ENCODE results near the gene ANO9. TPM values are rescaled to one million over a fixed set of nuclear protein-coding genes. Genes with fewer than 3 reads are reported as not detected.
"Not testable (repeated sequence)": the region's sequence is repeated elsewhere in the genome, so short reads cannot be mapped to it uniquely, and the experiment has no call there.

The ANO9 gene
- total RNA-seq, 2 donors from 2014 or later = 141 to 180 TPM

GRCh38 chr11:441043-441417 lies 781 bp downstream of the ANO9 start:
- no peak for DNase-seq
- ATAC-seq = peak; percentile 26
- intact Hi-C loops (cut with DNase I, micrococcal nuclease) = no loop called here

- peak; percentile 25 for ATAC-seq
- peak in 1 of 2 donors; percentile 65 for DNase-seq
- intact Hi-C loops (cut with DNase I, micrococcal nuclease) = no loop called here
Observed at GRCh38 chr11:440065-441042, 1.5 kb downstream of the ANO9 start.

GRCh38 chr11:439315-440064 lies 2.3 kb downstream of the ANO9 start:
- DNase-seq (no peak), ATAC-seq (no peak)
- intact Hi-C loops (cut with DNase I, micrococcal nuclease) = no loop called here

DNA sequence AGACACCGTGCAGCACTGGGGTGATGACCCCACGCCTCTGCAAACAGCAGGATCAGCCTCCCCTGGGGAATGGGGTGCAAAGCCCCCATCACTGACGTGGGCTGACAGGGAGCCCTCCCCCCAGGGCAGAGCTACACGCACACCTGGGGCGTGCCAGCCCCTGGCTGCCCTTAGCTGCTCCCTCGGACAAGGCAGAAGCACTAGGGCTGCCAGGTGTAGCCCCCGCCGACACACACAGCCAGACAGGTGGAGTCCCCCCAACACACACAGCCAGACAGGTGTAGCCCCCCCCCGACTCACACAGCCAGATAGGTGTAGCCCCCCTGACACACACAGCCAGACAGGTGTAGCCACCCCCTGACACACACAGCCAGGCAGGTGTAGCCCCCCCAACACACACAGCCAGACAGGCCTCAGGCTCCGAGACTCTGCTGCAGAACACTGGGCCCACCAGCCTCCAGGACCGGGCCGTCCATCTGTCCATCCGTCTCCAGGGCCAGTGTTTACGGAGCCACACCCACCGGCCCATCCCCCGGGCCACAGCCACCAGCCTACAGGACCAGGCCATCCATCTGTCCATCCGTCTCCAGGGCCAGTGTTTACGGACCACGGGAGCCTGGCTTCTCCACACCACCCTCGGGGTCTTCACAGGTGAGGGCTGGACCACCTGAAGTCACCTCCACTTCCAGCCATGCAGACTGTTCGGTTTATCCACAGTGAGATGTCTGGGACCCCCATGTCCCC lies 3.5 kb downstream of the ANO9 start:
- no peak for ATAC-seq
- DNase-seq = no peak
- intact Hi-C loops (cut with DNase I, micrococcal nuclease) = no loop called here

DNA sequence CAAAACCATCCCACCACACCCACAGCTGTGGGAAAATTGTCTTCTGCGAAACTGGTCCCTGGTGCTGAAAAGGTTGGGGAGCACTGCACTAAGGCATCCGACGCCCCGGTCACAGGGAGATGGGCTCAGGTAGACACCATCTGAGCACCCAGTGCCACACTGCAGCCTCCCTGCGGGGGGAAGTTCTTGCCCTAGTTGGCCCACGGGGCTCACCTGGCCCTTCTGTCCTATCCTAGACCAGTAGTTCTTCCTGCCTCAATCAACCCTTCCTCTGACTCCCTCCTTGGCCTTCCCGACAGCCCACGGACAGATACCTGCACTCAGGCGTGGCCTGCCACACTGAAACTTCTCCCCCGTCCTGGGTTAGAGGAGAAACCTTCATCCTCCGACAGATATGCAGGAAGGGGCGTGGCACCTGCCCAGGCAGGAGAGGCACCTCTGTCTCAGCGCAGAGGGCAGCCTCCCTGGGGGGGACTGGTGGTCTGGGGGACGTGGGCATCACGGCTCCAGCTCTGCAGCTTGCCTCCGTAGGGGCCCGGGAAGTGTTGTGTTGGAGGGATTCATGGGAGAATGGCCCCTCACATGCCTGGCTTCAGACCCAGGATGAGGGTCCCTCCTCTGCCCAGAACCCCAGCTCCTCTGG lies 4.5 kb downstream of the ANO9 start:
- intact Hi-C loops (cut with DNase I, micrococcal nuclease) = no loop called here
- DNase-seq (no peak), ATAC-seq (no peak)

DNA sequence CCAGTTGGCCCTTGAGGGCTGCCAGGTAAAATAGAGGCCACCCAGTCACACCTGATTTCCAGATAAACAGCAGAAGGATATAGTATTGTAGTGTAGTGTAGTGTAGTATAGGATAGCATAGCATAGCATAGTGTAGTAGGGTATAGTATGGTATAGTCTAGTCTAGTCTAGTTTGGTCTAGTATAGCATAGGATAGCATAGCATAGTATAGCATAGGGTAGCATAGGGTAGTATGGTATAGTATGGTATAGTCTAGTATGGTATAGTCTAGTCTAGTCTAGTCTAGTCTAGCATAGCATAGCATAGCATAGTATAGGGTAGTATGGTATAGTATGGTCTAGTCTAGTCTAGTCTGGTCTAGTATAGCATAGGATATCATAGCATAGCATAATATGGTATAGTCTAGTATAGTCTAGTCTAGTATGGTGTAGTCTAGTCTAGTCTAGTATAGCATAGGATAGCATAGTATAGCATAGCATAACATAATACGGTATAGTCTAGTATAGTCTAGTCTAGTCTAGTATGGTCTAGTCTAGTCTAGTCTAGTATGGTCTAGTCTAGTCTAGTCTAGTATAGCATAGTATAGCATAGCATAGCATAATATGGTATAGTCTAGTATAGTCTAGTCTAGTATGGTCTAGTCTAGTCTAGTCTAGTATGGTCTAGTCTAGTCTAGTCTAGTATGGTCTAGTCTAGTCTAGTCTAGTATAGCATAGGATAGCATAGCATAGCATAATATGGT lies 6.6 kb downstream of the ANO9 start:
- intact Hi-C loops (cut with DNase I, micrococcal nuclease); DNase-seq; ATAC-seq: not testable (repeated sequence)

- DNase-seq (no peak), ATAC-seq (no peak)
- intact Hi-C loops (cut with DNase I, micrococcal nuclease) = no loop called here
Observed at GRCh38 chr11:434496-434895, 7.3 kb downstream of the ANO9 start.

DNA sequence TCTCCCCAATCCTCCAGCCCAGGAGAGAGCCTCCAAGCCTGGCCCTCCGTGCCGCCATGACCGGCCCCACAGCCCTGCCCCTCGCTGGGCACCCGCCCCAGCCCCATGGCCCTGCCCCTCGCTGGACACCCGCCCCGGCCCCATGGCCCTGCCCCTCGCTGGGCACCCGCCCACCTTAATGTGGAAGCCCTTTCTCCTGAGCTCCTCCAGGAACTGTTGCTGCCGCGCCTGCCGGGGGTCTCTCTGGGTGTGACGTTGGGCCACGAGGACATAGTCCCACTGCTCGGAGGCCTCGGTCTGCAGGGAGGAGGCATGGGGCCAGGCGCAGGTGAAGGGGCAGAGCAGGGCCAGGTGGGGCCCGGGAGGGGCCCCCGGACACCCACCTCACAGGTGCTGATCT lies 8.2 kb downstream of the ANO9 start:
- intact Hi-C loops (cut with DNase I, micrococcal nuclease) = no loop called here
- ATAC-seq = no peak
- no peak for DNase-seq

- ATAC-seq (no peak), DNase-seq (no peak)
- intact Hi-C loops (cut with DNase I, micrococcal nuclease) = no loop called here
Observed at GRCh38 chr11:433111-433510, 8.7 kb downstream of the ANO9 start.

DNA sequence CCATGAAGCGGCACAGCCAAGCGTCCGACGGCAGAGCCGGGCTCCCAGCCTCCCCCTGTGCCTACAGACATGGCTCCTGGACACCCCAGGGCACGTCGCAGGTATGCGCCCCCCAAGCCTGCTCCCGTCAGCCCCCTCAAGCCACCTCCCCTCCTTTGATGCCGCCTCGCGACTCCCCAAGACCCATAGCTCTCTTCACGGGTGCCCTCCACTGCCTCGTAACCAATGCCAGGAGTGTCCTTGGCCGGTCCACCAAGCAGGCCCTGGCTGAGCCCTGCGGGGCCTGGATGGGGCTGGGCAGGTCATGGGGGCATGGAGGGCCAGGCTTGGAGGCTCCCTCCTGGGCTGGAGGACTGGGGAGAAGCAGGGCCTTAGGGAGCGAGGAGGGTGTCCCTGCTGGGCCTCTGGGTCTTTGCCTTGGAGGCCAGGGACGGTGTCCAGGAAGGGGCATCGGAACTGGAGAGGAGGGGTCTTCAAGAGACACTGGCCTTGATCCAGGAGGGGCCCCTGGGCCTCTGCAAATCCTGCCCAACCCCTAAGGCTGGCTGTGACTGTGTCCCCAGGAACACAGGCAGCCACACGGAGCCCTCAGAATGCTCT lies 9.2 kb downstream of the ANO9 start:
- DNase-seq = no peak
- intact Hi-C loops (cut with DNase I, micrococcal nuclease) = no loop called here
- ATAC-seq = no peak

DNA sequence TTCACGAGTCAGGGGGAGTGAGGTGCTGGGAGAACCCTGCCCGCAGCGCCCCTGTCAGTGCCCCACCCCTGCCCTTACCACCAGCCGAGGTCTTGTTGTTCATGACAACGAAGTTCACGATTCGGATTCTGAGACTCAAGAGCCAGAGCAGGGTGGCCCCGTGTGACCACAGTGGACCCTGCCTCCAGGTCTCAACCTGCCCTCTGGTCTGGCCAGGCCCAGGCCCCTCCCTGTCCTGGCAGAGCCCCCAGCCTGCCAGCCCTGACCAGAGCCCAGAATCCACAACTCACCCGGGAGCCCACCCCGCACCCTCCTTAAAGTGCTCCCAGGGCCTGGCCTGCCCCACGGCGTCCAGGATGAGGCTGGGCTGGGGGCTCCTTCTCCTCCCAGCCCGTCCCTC lies 9.9 kb downstream of the ANO9 start:
- DNase-seq = no peak
- intact Hi-C loops (cut with DNase I, micrococcal nuclease) = no loop called here
- no peak for ATAC-seq

- ATAC-seq (peak; percentile 29), DNase-seq (no peak)
- intact Hi-C loops (cut with DNase I, micrococcal nuclease) = no loop called here
Observed at GRCh38 chr11:429931-430456, 11.8 kb downstream of the ANO9 start.

DNA sequence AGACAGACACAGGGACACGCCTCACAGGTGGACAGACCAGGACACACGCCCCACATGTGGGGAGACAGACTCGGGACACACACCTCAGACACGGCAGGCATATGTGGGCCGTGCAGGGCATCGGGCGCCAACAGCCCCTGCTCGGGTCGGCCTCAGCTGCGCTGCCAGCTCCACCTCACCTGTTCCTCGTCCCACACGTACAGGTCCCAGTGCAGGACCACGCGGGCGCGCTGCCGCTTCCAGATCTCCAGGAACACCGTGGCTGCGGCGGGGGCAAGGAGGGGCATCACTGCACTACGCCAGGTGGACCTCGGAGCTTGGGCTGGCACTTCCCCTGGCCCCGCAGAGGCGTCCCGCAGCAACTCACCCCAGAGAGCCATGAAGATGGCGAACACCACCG lies 12.4 kb downstream of the ANO9 start:
- DNase-seq (no peak), ATAC-seq (peak; percentile 28)
- intact Hi-C loops (cut with DNase I, micrococcal nuclease) = no loop called here

- intact Hi-C loops (cut with DNase I, micrococcal nuclease) = no loop called here
- ATAC-seq (peak; percentile 7), DNase-seq (no peak)
Observed at GRCh38 chr11:428295-428694, 13.5 kb downstream of the ANO9 start.

DNA sequence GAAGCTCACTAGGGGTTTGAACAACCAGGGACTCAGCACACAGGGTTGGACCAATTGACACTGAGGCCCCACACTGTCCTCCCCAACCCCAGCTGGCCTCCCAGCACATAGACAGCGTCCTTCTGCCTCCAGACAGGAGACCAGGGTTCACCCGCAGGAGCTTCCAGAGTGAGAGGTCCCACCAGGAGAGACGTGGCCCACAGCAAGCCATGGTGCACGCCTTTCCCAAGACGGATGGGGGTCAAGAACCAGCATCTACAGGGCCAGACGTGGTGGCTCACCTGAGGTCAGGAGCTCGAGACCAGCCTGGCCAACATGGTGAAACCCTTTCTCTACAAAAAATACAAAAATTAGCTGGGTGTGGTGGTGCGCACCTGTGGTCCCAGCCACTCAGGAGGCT lies 15.0 kb downstream of the ANO9 start:
- peak in 1 of 2 donors; percentile 12 for DNase-seq
- no peak for ATAC-seq
- intact Hi-C loops (cut with DNase I, micrococcal nuclease) = no loop called here

GRCh38 chr11:425301-425700 lies 16.5 kb downstream of the ANO9 start:
- intact Hi-C loops (cut with DNase I, micrococcal nuclease) = no loop called here
- ATAC-seq = no peak
- no peak for DNase-seq

GRCh38 chr11:424766-425165 lies 17.0 kb downstream of the ANO9 start:
- intact Hi-C loops (cut with DNase I, micrococcal nuclease); ATAC-seq; DNase-seq: not testable (repeated sequence)

DNA sequence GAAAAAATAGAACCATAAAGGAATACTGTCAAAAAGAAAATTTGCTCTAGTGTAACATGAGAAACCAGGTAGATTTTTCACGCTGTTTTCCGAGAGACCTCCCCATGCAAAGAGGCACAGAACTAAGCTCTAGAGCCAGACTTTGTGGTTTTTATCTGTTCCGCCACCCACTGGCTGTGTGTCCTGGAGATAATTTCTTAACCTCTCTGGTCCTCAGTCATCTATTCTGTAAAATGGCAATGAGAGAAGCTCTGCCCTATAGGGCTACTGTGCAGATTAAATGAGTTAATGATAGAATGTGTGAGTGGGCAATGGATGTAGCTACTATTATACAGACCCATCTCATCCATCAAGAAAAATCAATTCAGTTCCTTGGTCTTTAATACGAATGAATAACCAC lies 17.6 kb downstream of the ANO9 start:
- DNase-seq (no peak), ATAC-seq (no peak)
- intact Hi-C loops (cut with DNase I, micrococcal nuclease) = no loop called here
